ENCODE data around the gene CMTM7.

DNA sequence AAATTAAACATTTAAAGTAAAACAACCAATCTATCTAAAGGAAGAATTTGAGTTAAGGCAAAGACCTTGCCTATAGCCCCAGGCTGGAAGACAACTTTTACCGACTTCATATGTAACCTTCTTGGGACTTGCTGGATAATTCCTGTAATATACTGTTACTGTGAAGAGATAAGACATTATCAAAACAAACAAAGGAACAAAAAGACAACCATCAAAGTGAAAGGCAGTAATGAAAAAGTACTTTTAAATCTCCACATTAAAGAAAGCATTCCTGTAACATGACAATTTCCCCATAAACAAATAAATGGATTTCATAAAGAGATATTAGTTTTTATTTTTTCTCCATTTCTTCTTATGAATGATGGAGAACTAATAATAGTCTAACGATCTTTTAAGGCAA, 108.6 kb downstream of the CMTM7 start:
- TF ChIP-seq CTCF (IDR thresholded peaks at IDR 0.05; ENCODE audit: low read depth, low read length) (no peak), EZH2phosphoT487 (IDR thresholded peaks at IDR 0.05; ENCODE audit: low read depth) (no peak)

Data from OCI-LY3 (cell line).